Uterus (tissue), 2 donors: ENCODE measurements around the gene NSG1.

Experiments used
- CTCF ChIP-seq, 4 experiments: fragments of 200-600 bp in 2 of 4; fragments of 450-650 bp in 2 of 4; sonication (generic) in 2 of 4; IDR thresholded peaks; one replicate each; pipeline ENCODE4 v1.5.1; 2016 to 2019; ENCODE audit warnings: antibody characterized with exemption in 4 of 4, mild to moderate bottlenecking in 2 of 4, moderate library complexity in 1 of 4
- POLR2A ChIP-seq, 2 donors: fragments of 450-650 bp; IDR thresholded peaks; one replicate each; pipeline ENCODE4 v1.6.1; 2016; ENCODE audit warnings: antibody characterized with exemption in 2 of 2, mild to moderate bottlenecking in 1 of 2, moderate library complexity in 1 of 2

GRCh38 chr4:4405358-4405962 lies 18.6 kb downstream of the NSG1 start:
- TF ChIP-seq CTCF (IDR thresholded peaks at IDR 0.05) (no peak), POLR2A (IDR thresholded peaks at IDR 0.05) (no peak)
